GM23338 (cell line): ENCODE data around the gene CELF4. TPM values are rescaled to one million over a fixed set of nuclear protein-coding genes. Genes with fewer than 3 reads are reported as not detected.

Experiments used
- ATAC-seq: fragments of 200-7000 bp; cut with Tn5 transposase; 3 replicates; pipeline ENCODE4 v1.9.1; 2020
- DNase-seq: peaks from one replicate; pipeline ENCODE4 v3.0.0-alpha.2; 2015; ENCODE audit warnings: low spot score
- H2AFZ ChIP-seq: fragments of 200-600 bp; sonication (generic); 2 replicates; pipeline ENCODE4 v1.8.0; 2016; ENCODE audit warnings: antibody characterized with exemption, mild to moderate bottlenecking, moderate library complexity
- H3F3A ChIP-seq: fragments of 200-600 bp; sonication (generic); replicated peaks from 2 replicates; pipeline ENCODE4 v1.8.0; 2017; ENCODE audit warnings: antibody characterized with exemption, mixed run types, low read depth
- H3K27ac ChIP-seq: fragments of 200-600 bp; sonication (generic); 2 replicates; pipeline ENCODE4 v1.6.1; 2016; ENCODE audit warnings: low read depth
- H3K27me3 ChIP-seq: fragments of 200-600 bp; sonication (generic); 2 replicates; pipeline ENCODE4 v1.8.0; 2016; ENCODE audit warnings: mild to moderate bottlenecking, mixed run types, moderate library complexity; ENCODE audit not compliant: insufficient read depth
- H3K36me3 ChIP-seq: fragments of 200-600 bp; sonication (generic); 2 replicates; pipeline ENCODE4 v1.8.0; 2016; ENCODE audit warnings: mild to moderate bottlenecking; ENCODE audit not compliant: insufficient read depth
- H3K4me1 ChIP-seq: fragments of 200-600 bp; sonication (generic); 2 replicates; pipeline ENCODE4 v1.8.0; 2016; ENCODE audit warnings: mild to moderate bottlenecking, moderate library complexity; ENCODE audit not compliant: insufficient read depth
- H3K4me2 ChIP-seq: fragments of 200-600 bp; sonication (generic); 2 replicates; pipeline ENCODE4 v1.7.1; 2017; ENCODE audit warnings: mixed run types
- H3K4me3 ChIP-seq: fragments of 200-600 bp; sonication (generic); 2 replicates; pipeline ENCODE4 v1.6.1; 2016; ENCODE audit warnings: mixed run types
- H3K79me2 ChIP-seq: fragments of 200-600 bp; sonication (generic); replicated peaks from 2 replicates; pipeline ENCODE4 v1.8.0; 2017; ENCODE audit warnings: mild to moderate bottlenecking; ENCODE audit not compliant: insufficient read depth
- H3K9me2 ChIP-seq: fragments of 200-600 bp; sonication (generic); 2 replicates; pipeline ENCODE4 v1.8.0; 2017; ENCODE audit not compliant: insufficient read depth
- H4K20me1 ChIP-seq: fragments of 200-600 bp; sonication (generic); replicated peaks from 2 replicates; pipeline ENCODE4 v1.8.0; 2017; ENCODE audit warnings: mild to moderate bottlenecking; ENCODE audit not compliant: insufficient read depth
- H3K27ac Mint-ChIP-seq: 2 replicates; pipeline ENCODE4 v1.8.0; 2020; ENCODE audit warnings: inconsistent platforms, mild to moderate bottlenecking, moderate library complexity, mixed read lengths
- H3K27me3 Mint-ChIP-seq: 3 replicates; pipeline ENCODE4 v1.8.0; 2022; ENCODE audit warnings: low read depth, mild to moderate bottlenecking, moderate library complexity, mixed read lengths, inconsistent platforms; ENCODE audit not compliant: insufficient read depth, poor library complexity
- H3K36me3 Mint-ChIP-seq: 3 replicates; pipeline ENCODE4 v1.8.0; 2021; ENCODE audit warnings: low read depth, mild to moderate bottlenecking, inconsistent platforms, moderate library complexity, mixed read lengths
- H3K4me1 Mint-ChIP-seq: 3 replicates; pipeline ENCODE4 v1.8.0; 2020; ENCODE audit warnings: mild to moderate bottlenecking, inconsistent platforms, mixed read lengths
- H3K4me3 Mint-ChIP-seq: 3 replicates; pipeline ENCODE4 v1.8.0; 2021; ENCODE audit warnings: moderate library complexity, mild to moderate bottlenecking, inconsistent platforms, mixed read lengths
- H3K9me3 Mint-ChIP-seq: 3 replicates; pipeline ENCODE4 v1.8.0; 2020; ENCODE audit warnings: moderate library complexity, mild to moderate bottlenecking, inconsistent platforms, mixed read lengths
- EZH2phosphoT487 ChIP-seq: fragments of 200-600 bp; sonication (generic); IDR thresholded peaks from one replicate; pipeline ENCODE4 v1.8.1; 2018; ENCODE audit warnings: antibody characterized with exemption; ENCODE audit not compliant: unreplicated experiment
- polyA plus RNA-seq: library from polyadenylated mRNA; unstranded; fragments of >200 nt; fragmentation: Nextera tagmentation; extraction: Ambion mirVana; gene quantifications from 2 replicates; pipeline ENCODE4 v1.2.1, GENCODE V29; 2016
- total RNA-seq: library from RNA; depleted of rRNA; stranded (reverse); fragments of >200 nt; shearing (Covaris generic); gene quantifications from 2 replicates; pipeline ENCODE4 v1.2.3, GENCODE V29; 2014
- TF ChIP-seq, protein P1 (sequence below): fragments of 250-450 bp; sonication (Bioruptor Pico); IDR thresholded peaks from 2 replicates; pipeline ENCODE4 v1.5.0; 2020; ENCODE audit warnings: mild to moderate bottlenecking, moderate library complexity
- TF ChIP-seq, protein P2 (sequence below): IDR thresholded peaks from 2 replicates; pipeline ENCODE4 v1.6.1; 2016; ENCODE audit warnings: antibody characterized with exemption
- TF ChIP-seq, protein P3 (sequence below), 2 experiments: fragments of 200-600 bp in 1 of 2; sonication (generic) in 1 of 2; conservative IDR thresholded peaks; 2 replicates each; pipeline versions ENCODE4 v1.5.1 to v1.6.1; 2016 to 2017; ENCODE audit warnings: antibody characterized with exemption in 2 of 2, low read depth in 2 of 2, mild to moderate bottlenecking in 2 of 2, moderate library complexity in 1 of 2

The CELF4 gene
- total and polyA plus RNA-seq, 2 experiments from 2014 or later: 2.6 to 6.7 TPM

DNA sequence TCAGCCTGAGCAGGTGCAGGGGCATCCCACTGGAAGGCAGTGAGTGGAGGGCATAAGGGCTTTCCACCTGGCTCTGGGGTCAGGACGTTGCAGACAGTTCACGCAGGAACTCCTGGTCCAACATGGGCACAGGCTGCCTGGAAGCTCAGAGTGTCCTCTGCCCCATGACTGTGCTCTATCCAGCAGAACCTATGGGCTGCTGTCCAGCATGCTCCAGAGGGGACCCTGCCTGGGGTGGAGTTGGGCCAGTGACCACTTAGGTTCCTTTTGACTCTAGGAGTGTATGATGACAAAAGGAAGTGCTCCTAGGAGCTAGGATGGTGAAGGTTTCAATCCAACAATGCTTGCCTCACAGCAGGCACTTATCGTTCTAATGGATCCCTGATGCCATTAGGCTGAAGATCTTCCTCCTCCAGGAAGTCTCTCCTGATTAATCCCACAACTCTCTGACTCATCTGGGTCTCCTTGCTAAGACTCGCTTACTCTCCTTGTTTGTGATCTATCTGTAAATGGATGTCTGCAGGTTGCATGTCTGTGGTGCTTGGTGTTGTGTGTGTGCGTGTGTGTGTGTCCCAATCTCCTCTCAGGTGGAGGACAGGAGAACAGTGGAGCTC, 224.0 kb downstream of the CELF4 start (continued):
- TF ChIP-seq, protein P1, sequence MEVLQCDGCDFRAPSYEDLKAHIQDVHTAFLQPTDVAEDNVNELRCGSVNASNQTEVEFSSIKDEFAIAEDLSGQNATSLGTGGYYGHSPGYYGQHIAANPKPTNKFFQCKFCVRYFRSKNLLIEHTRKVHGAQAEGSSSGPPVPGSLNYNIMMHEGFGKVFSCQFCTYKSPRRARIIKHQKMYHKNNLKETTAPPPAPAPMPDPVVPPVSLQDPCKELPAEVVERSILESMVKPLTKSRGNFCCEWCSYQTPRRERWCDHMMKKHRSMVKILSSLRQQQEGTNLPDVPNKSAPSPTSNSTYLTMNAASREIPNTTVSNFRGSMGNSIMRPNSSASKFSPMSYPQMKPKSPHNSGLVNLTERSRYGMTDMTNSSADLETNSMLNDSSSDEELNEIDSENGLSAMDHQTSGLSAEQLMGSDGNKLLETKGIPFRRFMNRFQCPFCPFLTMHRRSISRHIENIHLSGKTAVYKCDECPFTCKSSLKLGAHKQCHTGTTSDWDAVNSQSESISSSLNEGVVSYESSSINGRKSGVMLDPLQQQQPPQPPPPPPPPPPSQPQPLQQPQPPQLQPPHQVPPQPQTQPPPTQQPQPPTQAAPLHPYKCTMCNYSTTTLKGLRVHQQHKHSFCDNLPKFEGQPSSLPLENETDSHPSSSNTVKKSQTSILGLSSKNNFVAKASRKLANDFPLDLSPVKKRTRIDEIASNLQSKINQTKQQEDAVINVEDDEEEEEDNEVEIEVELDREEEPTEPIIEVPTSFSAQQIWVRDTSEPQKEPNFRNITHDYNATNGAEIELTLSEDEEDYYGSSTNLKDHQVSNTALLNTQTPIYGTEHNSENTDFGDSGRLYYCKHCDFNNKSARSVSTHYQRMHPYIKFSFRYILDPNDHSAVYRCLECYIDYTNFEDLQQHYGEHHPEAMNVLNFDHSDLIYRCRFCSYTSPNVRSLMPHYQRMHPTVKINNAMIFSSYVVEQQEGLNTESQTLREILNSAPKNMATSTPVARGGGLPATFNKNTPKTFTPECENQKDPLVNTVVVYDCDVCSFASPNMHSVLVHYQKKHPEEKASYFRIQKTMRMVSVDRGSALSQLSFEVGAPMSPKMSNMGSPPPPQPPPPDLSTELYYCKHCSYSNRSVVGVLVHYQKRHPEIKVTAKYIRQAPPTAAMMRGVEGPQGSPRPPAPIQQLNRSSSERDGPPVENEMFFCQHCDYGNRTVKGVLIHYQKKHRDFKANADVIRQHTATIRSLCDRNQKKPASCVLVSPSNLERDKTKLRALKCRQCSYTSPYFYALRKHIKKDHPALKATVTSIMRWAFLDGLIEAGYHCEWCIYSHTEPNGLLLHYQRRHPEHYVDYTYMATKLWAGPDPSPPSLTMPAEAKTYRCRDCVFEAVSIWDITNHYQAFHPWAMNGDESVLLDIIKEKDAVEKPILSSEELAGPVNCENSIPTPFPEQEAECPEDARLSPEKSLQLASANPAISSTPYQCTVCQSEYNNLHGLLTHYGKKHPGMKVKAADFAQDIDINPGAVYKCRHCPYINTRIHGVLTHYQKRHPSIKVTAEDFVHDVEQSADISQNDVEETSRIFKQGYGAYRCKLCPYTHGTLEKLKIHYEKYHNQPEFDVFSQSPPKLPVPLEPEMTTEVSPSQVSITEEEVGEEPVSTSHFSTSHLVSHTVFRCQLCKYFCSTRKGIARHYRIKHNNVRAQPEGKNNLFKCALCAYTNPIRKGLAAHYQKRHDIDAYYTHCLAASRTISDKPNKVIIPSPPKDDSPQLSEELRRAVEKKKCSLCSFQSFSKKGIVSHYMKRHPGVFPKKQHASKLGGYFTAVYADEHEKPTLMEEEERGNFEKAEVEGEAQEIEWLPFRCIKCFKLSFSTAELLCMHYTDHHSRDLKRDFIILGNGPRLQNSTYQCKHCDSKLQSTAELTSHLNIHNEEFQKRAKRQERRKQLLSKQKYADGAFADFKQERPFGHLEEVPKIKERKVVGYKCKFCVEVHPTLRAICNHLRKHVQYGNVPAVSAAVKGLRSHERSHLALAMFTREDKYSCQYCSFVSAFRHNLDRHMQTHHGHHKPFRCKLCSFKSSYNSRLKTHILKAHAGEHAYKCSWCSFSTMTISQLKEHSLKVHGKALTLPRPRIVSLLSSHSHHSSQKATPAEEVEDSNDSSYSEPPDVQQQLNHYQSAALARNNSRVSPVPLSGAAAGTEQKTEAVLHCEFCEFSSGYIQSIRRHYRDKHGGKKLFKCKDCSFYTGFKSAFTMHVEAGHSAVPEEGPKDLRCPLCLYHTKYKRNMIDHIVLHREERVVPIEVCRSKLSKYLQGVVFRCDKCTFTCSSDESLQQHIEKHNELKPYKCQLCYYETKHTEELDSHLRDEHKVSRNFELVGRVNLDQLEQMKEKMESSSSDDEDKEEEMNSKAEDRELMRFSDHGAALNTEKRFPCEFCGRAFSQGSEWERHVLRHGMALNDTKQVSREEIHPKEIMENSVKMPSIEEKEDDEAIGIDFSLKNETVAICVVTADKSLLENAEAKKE (CRISPR knock-in tag): no peak
- TF ChIP-seq, protein P2, sequence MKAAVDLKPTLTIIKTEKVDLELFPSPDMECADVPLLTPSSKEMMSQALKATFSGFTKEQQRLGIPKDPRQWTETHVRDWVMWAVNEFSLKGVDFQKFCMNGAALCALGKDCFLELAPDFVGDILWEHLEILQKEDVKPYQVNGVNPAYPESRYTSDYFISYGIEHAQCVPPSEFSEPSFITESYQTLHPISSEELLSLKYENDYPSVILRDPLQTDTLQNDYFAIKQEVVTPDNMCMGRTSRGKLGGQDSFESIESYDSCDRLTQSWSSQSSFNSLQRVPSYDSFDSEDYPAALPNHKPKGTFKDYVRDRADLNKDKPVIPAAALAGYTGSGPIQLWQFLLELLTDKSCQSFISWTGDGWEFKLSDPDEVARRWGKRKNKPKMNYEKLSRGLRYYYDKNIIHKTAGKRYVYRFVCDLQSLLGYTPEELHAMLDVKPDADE: no peak
- no peak for TF ChIP-seq EZH2phosphoT487

DNA sequence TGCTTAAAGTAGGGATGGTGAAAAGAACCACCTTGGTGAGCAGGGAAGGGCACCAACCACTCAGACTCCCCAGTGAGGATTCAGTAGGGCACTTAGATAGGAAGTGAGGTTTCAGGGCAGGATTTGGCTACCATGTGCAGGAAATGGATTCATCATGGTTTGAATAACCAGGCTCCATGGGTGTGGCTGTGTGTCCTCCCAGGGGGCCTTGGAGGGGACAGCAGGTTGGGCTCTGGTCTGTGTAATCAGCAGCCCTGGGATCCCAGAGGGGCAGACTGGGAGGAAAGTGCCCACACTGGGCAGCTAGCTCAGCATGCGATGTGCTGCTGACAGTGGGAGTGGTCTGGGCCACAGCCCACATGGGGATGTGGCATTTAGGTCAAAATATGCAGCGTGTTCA, 224.6 kb downstream of the CELF4 start:
- H3K27ac Mint-ChIP-seq: no peak overlapping the region
- DNase-seq: no peak
- peaks cover 4% of the 10 kb centered on the region; the same call in 1 of the 2 replicates for H4K20me1 ChIP-seq
- H3K36me3 ChIP-seq: no peaks in the 10 kb centered on the region
- H3K27ac ChIP-seq: no peak overlapping the region
- H3F3A ChIP-seq: no peaks in the 10 kb centered on the region
- H3K36me3 Mint-ChIP-seq: no peaks in the 10 kb centered on the region
- H3K27me3 Mint-ChIP-seq: peaks cover 12% of the 10 kb centered on the region
- H3K4me2 ChIP-seq: no peak overlapping the region
- no peaks in the 10 kb centered on the region for H3K9me2 ChIP-seq
- H3K27me3 ChIP-seq: 0 out of 2 replicates have a peak, but pooled peaks cover 4% of the 10 kb centered on the region
- H3K4me3 ChIP-seq: no peak overlapping the region
- peaks cover 12% of the 10 kb centered on the region for H3K4me1 Mint-ChIP-seq
- no peaks in the 10 kb centered on the region for H3K9me3 Mint-ChIP-seq
- ATAC-seq: no peak
- no peaks in the 10 kb centered on the region for H3K79me2 ChIP-seq
- no peak overlapping the region for H2AFZ ChIP-seq
- no peaks in the 10 kb centered on the region for H3K4me1 ChIP-seq
- H3K4me3 Mint-ChIP-seq: no peak overlapping the region
- TF ChIP-seq, protein P3, sequence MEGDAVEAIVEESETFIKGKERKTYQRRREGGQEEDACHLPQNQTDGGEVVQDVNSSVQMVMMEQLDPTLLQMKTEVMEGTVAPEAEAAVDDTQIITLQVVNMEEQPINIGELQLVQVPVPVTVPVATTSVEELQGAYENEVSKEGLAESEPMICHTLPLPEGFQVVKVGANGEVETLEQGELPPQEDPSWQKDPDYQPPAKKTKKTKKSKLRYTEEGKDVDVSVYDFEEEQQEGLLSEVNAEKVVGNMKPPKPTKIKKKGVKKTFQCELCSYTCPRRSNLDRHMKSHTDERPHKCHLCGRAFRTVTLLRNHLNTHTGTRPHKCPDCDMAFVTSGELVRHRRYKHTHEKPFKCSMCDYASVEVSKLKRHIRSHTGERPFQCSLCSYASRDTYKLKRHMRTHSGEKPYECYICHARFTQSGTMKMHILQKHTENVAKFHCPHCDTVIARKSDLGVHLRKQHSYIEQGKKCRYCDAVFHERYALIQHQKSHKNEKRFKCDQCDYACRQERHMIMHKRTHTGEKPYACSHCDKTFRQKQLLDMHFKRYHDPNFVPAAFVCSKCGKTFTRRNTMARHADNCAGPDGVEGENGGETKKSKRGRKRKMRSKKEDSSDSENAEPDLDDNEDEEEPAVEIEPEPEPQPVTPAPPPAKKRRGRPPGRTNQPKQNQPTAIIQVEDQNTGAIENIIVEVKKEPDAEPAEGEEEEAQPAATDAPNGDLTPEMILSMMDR (conservative IDR thresholded peaks at IDR 0.05; ENCODE audit: low read depth in 2 of 2): no peak
